Raji (cell line): ENCODE data around the gene MYH7.

Experiments used
- POLR2A ChIP-seq: IDR thresholded peaks from 2 replicates; pipeline ENCODE4 v1.6.1; 2011; ENCODE audit warnings: low read depth, low read length, control low read depth; ENCODE audit not compliant: insufficient read depth

Gene MYH7

GRCh38 chr14:23385642-23386265 lies 49.7 kb downstream of the MYH7 start:
- TF ChIP-seq POLR2A, result no peak

- TF ChIP-seq POLR2A, result no peak
These were observed 50.2 kb downstream of the MYH7 start for GRCh38 chr14:23385244-23385641.

GRCh38 chr14:23384364-23385080 lies 50.9 kb downstream of the MYH7 start:
- TF ChIP-seq POLR2A, result no peak

- no peak for TF ChIP-seq POLR2A
These were observed 52.6 kb downstream of the MYH7 start for GRCh38 chr14:23382731-23383440.

GRCh38 chr14:23382276-23382675 lies 53.2 kb downstream of the MYH7 start:
- no peak for TF ChIP-seq POLR2A

GRCh38 chr14:23381871-23382270 lies 53.6 kb downstream of the MYH7 start:
- no peak for TF ChIP-seq POLR2A

- TF ChIP-seq POLR2A, result no peak
These were observed 54.5 kb downstream of the MYH7 start for GRCh38 chr14:23380976-23381375.

GRCh38 chr14:23380197-23380914 lies 55.1 kb downstream of the MYH7 start:
- no peak for TF ChIP-seq POLR2A

- TF ChIP-seq POLR2A, result no peak
These were observed 55.9 kb downstream of the MYH7 start for GRCh38 chr14:23379366-23380196.

GRCh38 chr14:23378612-23379220 lies 56.7 kb downstream of the MYH7 start:
- TF ChIP-seq POLR2A, result no peak

GRCh38 chr14:23377573-23378563 lies 57.6 kb downstream of the MYH7 start:
- no peak for TF ChIP-seq POLR2A

- no peak for TF ChIP-seq POLR2A
These were observed 58.3 kb downstream of the MYH7 start for GRCh38 chr14:23377198-23377550.
